IPS-NIHi7 (cell line): Measurements from ENCODE around the gene MTREX.
"Not testable (repeated sequence)": the region's sequence is repeated elsewhere in the genome, so short reads cannot be mapped to it uniquely, and the experiment has no call there.

ENCODE experiments used
- DNase-seq: peaks from one replicate; pipeline ENCODE4 v3.0.0; 2012; ENCODE audit warnings: mixed read lengths; ENCODE audit errors: extremely low spot score

Gene MTREX

GRCh38 chr5:55307383-55308253, at the start of gene MTREX, which contains the start of gene DHX29:
Gene MTREX, plus strand, starts transcription at chr5:55307989. Its CDS starts 25 bp downstream, at chr5:55308014.
Gene DHX29, minus strand, starts transcription at chr5:55307694. Its CDS starts 121 bp downstream, at chr5:55307573.
- DNase-seq, result peak; percentile 95

DNA sequence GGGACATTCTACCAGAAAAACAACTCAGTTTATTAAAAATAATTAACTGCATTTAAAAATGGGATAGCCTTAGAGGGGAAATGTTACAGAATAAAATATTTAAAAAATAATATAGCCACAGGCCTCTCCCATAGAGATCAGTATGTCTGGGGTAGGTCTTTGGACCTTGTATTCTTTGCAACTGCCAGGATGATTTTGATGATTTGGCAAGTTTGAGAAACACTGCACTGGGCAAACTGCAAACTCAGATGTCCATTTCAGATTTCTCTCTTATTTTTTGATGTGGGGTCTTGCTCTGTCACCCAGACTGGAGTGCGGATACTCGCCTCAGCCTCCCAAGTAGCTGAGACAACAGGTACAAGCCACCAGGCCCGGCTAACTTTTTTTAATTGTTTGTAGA, 49.5 kb upstream of the MTREX start:
- DNase-seq, result no peak

DNA sequence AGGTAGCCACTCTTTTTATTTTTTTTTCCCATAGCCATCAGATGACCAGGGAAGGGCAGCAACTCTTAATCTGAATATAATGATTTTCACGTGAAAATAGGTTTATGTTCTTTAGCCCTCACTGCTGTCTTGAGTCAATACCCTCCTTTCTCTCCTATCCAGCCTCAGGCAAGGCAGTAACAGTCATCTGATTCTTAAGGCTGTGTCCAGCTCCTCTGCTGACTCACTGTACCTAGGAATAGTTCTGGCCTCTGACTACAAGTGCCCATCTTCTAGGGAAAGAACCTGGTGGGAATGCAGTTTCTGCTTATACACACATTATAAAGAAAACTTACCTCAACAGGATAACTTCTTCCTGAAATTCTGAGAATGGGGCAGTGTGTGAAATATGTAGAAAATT, 31.0 kb upstream of the MTREX start:
- DNase-seq, result no peak

GRCh38 chr5:55278778-55279177, 29.0 kb upstream of the MTREX start:
- DNase-seq, result no peak

DNA sequence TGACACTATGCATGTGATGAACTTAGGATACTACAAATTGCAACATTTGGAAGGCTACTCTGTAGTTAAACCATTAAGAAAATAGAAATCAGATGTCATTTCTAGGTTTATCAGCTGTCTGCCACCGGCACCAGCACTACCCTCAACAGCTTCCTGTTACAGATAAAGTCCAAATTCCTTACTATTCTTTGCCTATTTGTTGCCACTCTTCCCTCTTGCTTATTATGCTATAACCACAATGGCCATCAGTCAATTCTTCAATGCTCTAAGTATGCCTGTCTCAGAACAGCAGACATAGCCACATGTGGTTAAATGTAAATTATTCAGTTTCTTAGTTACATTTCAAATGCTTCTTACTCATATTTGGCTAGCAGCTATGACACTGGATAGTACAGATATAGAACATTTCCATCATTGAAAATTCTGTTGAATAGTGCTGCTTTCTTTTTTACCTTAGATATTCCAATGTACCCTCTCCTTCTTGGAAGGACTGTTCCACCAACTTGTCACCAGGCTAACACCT, 21.3 kb upstream of the MTREX start:
- DNase-seq, result no peak

DNA sequence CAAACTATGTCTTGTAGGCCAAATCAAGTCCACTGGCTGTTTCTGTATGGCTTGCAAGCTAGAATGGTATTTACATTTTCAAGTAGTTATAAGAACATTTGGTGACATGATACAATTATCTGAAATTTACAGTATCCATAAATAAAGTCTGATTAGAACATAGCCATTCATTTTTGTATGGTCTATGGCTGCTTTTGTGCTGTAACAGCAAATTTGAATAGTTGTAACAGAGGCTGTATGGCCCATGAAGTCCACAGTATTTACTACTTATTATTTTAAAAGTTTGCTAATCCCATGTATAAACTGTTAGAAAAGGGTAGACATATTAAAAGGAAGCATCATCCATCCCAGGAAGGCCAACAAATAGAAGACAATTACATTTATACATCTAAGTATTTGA, 18.0 kb upstream of the MTREX start:
- no peak for DNase-seq

- DNase-seq, result no peak
Observed at GRCh38 chr5:55290991-55291390, 16.8 kb upstream of the MTREX start.

- no peak for DNase-seq
Observed at GRCh38 chr5:55294935-55295334, 12.9 kb upstream of the MTREX start.

GRCh38 chr5:55300890-55301289, 6.9 kb upstream of the MTREX start:
- no peak for DNase-seq

- DNase-seq, result no peak
Observed at GRCh38 chr5:55303238-55303690, 4.5 kb upstream of the MTREX start.

DNA sequence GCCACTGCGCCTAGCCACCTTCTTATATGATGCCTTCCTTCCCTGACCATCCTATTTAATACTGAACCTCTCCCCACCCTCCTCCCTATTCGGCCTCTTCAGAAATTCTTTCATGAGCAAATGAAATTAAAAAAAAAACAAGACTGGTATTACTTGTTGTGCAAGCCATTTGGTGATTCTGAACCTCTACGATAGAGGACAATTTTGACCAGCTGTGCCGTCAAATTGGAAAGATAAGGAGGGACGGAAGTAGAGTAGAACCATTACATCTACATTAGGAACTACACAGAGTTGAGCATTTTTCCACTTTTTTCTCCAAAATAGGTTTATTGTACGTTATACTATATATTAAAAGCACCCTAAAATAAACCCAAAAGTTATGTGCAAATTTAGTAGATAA, 3.2 kb upstream of the MTREX start:
- DNase-seq, result no peak

DNA sequence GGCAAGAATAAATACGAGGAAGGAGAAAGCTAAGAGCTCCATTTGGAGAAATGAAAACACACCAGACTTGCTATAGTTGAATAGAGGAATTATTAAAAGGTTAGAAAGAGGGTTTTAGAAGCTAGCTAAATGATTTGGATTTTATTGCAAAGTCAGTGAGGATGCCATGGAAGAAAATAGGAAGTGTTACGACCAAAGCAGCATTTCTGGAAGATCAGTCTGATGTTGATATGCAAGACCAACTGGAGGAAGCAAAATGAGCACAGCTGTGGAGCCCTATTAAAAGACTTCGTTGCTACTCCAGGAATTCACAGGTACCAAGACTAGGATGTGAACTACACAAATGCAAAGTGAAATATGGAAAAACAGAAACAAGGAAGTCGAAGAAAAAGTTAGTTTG, 2.4 kb upstream of the MTREX start:
- no peak for DNase-seq

- peak; percentile 21 for DNase-seq
Observed at GRCh38 chr5:55306641-55307382, 977 bp upstream of the MTREX start.

- no peak for DNase-seq
Observed at GRCh38 chr5:55308254-55308836, 556 bp downstream of the MTREX start.

DNA sequence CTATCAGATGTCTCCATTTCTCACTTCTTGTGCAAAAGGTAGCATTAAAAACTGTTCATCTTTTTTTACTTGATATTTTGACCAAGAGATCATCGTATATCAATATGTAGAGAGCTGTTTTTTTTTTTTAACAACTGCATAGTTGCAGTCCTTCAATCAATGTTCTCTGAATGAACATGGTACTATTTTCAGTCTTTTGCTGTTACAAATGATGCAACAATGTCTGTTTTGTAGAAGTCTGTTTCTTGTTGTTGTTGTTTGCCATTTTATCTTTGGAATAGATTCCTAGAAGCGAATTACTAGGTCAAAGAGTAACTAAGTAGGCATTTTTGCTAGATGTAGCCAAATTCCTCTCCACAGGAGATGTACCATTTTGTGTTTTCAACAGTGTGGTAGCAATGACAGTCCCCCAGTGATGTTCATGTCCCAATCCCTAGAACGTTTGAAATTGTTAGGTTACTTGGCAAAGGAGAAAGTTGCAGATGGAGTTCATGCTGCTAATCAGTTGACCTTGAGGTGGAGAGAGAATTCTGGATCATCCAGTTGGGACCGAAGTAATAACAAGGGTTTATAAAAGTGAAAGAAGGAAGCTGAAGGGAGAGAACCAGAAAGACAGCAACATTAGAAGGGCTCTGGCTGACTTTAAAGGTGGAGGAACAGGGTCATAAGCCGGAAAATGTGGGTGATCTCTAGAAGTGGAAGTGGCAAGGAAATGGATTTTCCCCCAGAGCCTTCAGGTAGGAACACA, 6.3 kb downstream of the MTREX start:
- DNase-seq, result no peak

GRCh38 chr5:55316289-55316688, 8.5 kb downstream of the MTREX start:
- no peak for DNase-seq

DNA sequence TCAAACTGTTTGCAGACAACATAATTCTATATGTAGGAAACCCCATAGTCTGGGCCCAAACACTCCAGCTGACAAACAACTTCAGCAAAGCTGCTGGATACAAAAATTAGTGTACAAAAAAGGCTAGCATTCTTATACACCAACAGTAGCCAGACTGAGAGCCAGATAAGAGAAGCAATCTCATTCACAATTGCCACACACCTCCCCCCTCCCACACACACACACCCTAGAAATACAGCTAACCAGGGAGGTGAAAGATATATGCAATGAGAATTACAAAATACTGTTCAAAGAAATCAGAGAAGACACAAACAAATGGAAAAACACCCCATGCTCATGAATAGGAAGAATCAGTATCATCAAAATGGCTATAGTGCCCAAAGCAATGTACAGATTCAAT, 9.0 kb downstream of the MTREX start:
- no peak for DNase-seq

GRCh38 chr5:55318237-55318636, 10.4 kb downstream of the MTREX start:
- not testable (repeated sequence) for DNase-seq

GRCh38 chr5:55319491-55319890, 11.7 kb downstream of the MTREX start:
- no peak for DNase-seq

GRCh38 chr5:55320571-55320970, 12.8 kb downstream of the MTREX start:
- DNase-seq, result no peak

DNA sequence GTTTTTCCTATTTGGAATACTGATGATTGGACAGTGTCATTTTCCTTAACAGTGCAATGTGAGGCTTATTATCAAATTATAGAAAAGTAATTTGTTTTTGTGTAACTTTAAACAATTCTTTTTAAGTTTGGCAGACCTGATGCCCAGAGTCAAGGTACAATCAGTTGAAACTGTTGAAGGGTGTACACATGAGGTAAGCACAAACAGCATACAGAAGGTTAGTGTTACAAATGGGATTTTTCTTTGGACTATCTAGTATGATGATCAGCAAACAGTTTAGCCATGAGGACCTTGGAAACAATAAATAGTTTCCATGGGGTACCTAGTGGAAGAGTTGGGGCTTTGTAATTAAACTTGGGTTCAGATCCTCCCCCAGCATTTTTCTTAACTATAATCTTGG, 16.2 kb downstream of the MTREX start:
- DNase-seq, result no peak
